GM23338 (cell line): ENCODE data around the gene TSFM. TPM values are rescaled to one million over a fixed set of nuclear protein-coding genes. Genes with fewer than 3 reads are reported as not detected.

ENCODE experiments used
- ATAC-seq: fragments of 200-7000 bp; cut with Tn5 transposase; 3 replicates; pipeline ENCODE4 v1.9.1; 2020
- DNase-seq: peaks from one replicate; pipeline ENCODE4 v3.0.0-alpha.2; 2015; ENCODE audit warnings: low spot score
- H2AFZ ChIP-seq: fragments of 200-600 bp; sonication (generic); 2 replicates; pipeline ENCODE4 v1.8.0; 2016; ENCODE audit warnings: antibody characterized with exemption, mild to moderate bottlenecking, moderate library complexity
- H3F3A ChIP-seq: fragments of 200-600 bp; sonication (generic); replicated peaks from 2 replicates; pipeline ENCODE4 v1.8.0; 2017; ENCODE audit warnings: antibody characterized with exemption, mixed run types, low read depth
- H3K27ac ChIP-seq: fragments of 200-600 bp; sonication (generic); 2 replicates; pipeline ENCODE4 v1.6.1; 2016; ENCODE audit warnings: low read depth
- H3K27me3 ChIP-seq: fragments of 200-600 bp; sonication (generic); 2 replicates; pipeline ENCODE4 v1.8.0; 2016; ENCODE audit warnings: mild to moderate bottlenecking, mixed run types, moderate library complexity; ENCODE audit not compliant: insufficient read depth
- H3K36me3 ChIP-seq: fragments of 200-600 bp; sonication (generic); 2 replicates; pipeline ENCODE4 v1.8.0; 2016; ENCODE audit warnings: mild to moderate bottlenecking; ENCODE audit not compliant: insufficient read depth
- H3K4me1 ChIP-seq: fragments of 200-600 bp; sonication (generic); 2 replicates; pipeline ENCODE4 v1.8.0; 2016; ENCODE audit warnings: mild to moderate bottlenecking, moderate library complexity; ENCODE audit not compliant: insufficient read depth
- H3K4me2 ChIP-seq: fragments of 200-600 bp; sonication (generic); 2 replicates; pipeline ENCODE4 v1.7.1; 2017; ENCODE audit warnings: mixed run types
- H3K4me3 ChIP-seq: fragments of 200-600 bp; sonication (generic); 2 replicates; pipeline ENCODE4 v1.6.1; 2016; ENCODE audit warnings: mixed run types
- H3K79me2 ChIP-seq: fragments of 200-600 bp; sonication (generic); replicated peaks from 2 replicates; pipeline ENCODE4 v1.8.0; 2017; ENCODE audit warnings: mild to moderate bottlenecking; ENCODE audit not compliant: insufficient read depth
- H3K9me2 ChIP-seq: fragments of 200-600 bp; sonication (generic); 2 replicates; pipeline ENCODE4 v1.8.0; 2017; ENCODE audit not compliant: insufficient read depth
- H4K20me1 ChIP-seq: fragments of 200-600 bp; sonication (generic); replicated peaks from 2 replicates; pipeline ENCODE4 v1.8.0; 2017; ENCODE audit warnings: mild to moderate bottlenecking; ENCODE audit not compliant: insufficient read depth
- H3K27ac Mint-ChIP-seq: 2 replicates; pipeline ENCODE4 v1.8.0; 2020; ENCODE audit warnings: inconsistent platforms, mild to moderate bottlenecking, moderate library complexity, mixed read lengths
- H3K27me3 Mint-ChIP-seq: 3 replicates; pipeline ENCODE4 v1.8.0; 2022; ENCODE audit warnings: low read depth, mild to moderate bottlenecking, moderate library complexity, mixed read lengths, inconsistent platforms; ENCODE audit not compliant: insufficient read depth, poor library complexity
- H3K36me3 Mint-ChIP-seq: 3 replicates; pipeline ENCODE4 v1.8.0; 2021; ENCODE audit warnings: low read depth, mild to moderate bottlenecking, inconsistent platforms, moderate library complexity, mixed read lengths
- H3K4me1 Mint-ChIP-seq: 3 replicates; pipeline ENCODE4 v1.8.0; 2020; ENCODE audit warnings: mild to moderate bottlenecking, inconsistent platforms, mixed read lengths
- H3K4me3 Mint-ChIP-seq: 3 replicates; pipeline ENCODE4 v1.8.0; 2021; ENCODE audit warnings: moderate library complexity, mild to moderate bottlenecking, inconsistent platforms, mixed read lengths
- H3K9me3 Mint-ChIP-seq: 3 replicates; pipeline ENCODE4 v1.8.0; 2020; ENCODE audit warnings: moderate library complexity, mild to moderate bottlenecking, inconsistent platforms, mixed read lengths
- CREB1 ChIP-seq: fragments of 250-450 bp; sonication (Bioruptor Pico); IDR thresholded peaks from 2 replicates; pipeline ENCODE4 v1.5.0; 2020; ENCODE audit warnings: low read depth, mild to moderate bottlenecking, moderate library complexity
- EZH2 ChIP-seq: fragments of 200-600 bp; sonication (generic); IDR thresholded peaks from one replicate; pipeline ENCODE4 v1.8.0; 2017; ENCODE audit warnings: antibody characterized with exemption, mild to moderate bottlenecking, low read depth; ENCODE audit not compliant: unreplicated experiment
- EZH2phosphoT487 ChIP-seq: fragments of 200-600 bp; sonication (generic); IDR thresholded peaks from one replicate; pipeline ENCODE4 v1.8.1; 2018; ENCODE audit warnings: antibody characterized with exemption; ENCODE audit not compliant: unreplicated experiment
- JUNB ChIP-seq: IDR thresholded peaks from one replicate; pipeline ENCODE4 v1.6.1; 2016; ENCODE audit warnings: antibody characterized with exemption; ENCODE audit not compliant: unreplicated experiment
- NANOG ChIP-seq: IDR thresholded peaks from 2 replicates; pipeline ENCODE4 v1.6.1; 2016; ENCODE audit warnings: antibody characterized with exemption, borderline replicate concordance
- REST ChIP-seq: IDR thresholded peaks from one replicate; pipeline ENCODE4 v1.6.1; 2018; ENCODE audit warnings: antibody characterized with exemption; ENCODE audit not compliant: unreplicated experiment
- STAT1 ChIP-seq: IDR thresholded peaks from one replicate; pipeline ENCODE4 v1.6.1; 2016; ENCODE audit warnings: antibody characterized with exemption; ENCODE audit not compliant: unreplicated experiment
- ZNF114 ChIP-seq: fragments of 250-450 bp; sonication (Bioruptor Pico); IDR thresholded peaks from 2 replicates; pipeline ENCODE4 v1.5.0; 2020; ENCODE audit warnings: mild to moderate bottlenecking, moderate library complexity
- polyA plus RNA-seq: library from polyadenylated mRNA; unstranded; fragments of >200 nt; fragmentation: Nextera tagmentation; extraction: Ambion mirVana; gene quantifications from 2 replicates; pipeline ENCODE4 v1.2.1, GENCODE V29; 2016
- total RNA-seq: library from RNA; depleted of rRNA; stranded (reverse); fragments of >200 nt; shearing (Covaris generic); gene quantifications from 2 replicates; pipeline ENCODE4 v1.2.3, GENCODE V29; 2014
- TF ChIP-seq, protein P1 (sequence below), 2 experiments: fragments of 200-600 bp in 1 of 2; sonication (generic) in 1 of 2; conservative IDR thresholded peaks; 2 replicates each; pipeline versions ENCODE4 v1.5.1 to v1.6.1; 2016 to 2017; ENCODE audit warnings: antibody characterized with exemption in 2 of 2, low read depth in 2 of 2, mild to moderate bottlenecking in 2 of 2, moderate library complexity in 1 of 2
- TF ChIP-seq, protein P2 (sequence below): fragments of 250-450 bp; sonication (Bioruptor Pico); IDR thresholded peaks from 2 replicates; pipeline ENCODE4 v1.5.0; 2020; ENCODE audit warnings: mild to moderate bottlenecking, moderate library complexity

The TSFM gene
- total and polyA plus RNA-seq, 2 experiments from 2014 or later = 29.5 to 43.1 TPM

DNA sequence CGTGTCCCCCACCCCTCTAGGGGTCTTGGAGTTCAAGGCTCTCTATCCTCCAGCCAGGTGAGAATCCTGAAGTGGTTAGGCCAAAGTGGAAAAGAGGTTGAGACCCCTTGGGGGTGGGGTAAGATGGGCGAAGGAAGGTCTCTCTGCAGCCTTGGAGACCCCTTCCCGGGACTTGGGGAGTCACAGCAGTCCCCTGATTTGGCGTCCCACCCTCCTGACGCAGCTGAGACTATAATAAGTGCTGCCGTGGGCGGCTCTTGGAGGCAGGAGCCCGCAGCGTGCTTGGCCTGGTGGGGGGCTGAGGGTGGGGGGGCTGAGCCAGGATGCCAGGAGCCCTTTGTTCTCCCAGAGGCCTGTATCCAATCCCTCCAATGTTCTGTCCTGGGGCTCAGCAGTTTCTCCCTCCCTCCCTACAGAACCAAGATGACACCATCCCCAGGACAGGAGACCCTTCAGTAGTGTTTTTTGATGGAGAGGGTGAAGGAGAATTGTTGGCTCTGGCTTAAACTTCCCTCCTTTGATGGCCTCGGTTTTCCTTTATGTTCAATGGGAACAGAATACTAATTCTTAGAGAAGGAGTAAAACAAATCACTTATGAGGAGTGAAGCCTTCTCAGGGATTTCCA, 42.6 kb upstream of the TSFM start:
- Histone ChIP-seq H4K20me1 (no peaks in the 10 kb centered on the region), H2AFZ (no peak overlapping the region), H3K79me2 (no peaks in the 10 kb centered on the region), H3K4me3 (no peak overlapping the region), H3K27ac (no peak overlapping the region), H3K36me3 (no peaks in the 10 kb centered on the region), H3F3A (peaks cover 10% of the 10 kb centered on the region), H3K27me3 (peaks cover 89% of the 10 kb centered on the region), H3K4me2 (0 out of 2 replicates have a peak overlapping the region, but pooled peaks have one; percentile 91), H3K4me1 (peaks cover 19% of the 10 kb centered on the region), H3K9me2 (no peaks in the 10 kb centered on the region)
- Mint-ChIP-seq H3K27me3 (peaks cover 72% of the 10 kb centered on the region), H3K4me1 (peaks cover 34% of the 10 kb centered on the region), H3K9me3 (peaks cover 2% of the 10 kb centered on the region), H3K4me3 (no peak overlapping the region), H3K27ac (no peak overlapping the region), H3K36me3 (no peaks in the 10 kb centered on the region; the same call in 2 of the 3 replicates)
- DNase-seq (no peak), ATAC-seq (no peak)
- TF ChIP-seq REST (no peak), JUNB (no peak), STAT1 (no peak), ZNF114 (CRISPR knock-in tag) (no peak), NANOG (no peak), EZH2 (no peak), EZH2phosphoT487 (no peak), CREB1 (CRISPR knock-in tag) (no peak)
- TF ChIP-seq, protein P1, sequence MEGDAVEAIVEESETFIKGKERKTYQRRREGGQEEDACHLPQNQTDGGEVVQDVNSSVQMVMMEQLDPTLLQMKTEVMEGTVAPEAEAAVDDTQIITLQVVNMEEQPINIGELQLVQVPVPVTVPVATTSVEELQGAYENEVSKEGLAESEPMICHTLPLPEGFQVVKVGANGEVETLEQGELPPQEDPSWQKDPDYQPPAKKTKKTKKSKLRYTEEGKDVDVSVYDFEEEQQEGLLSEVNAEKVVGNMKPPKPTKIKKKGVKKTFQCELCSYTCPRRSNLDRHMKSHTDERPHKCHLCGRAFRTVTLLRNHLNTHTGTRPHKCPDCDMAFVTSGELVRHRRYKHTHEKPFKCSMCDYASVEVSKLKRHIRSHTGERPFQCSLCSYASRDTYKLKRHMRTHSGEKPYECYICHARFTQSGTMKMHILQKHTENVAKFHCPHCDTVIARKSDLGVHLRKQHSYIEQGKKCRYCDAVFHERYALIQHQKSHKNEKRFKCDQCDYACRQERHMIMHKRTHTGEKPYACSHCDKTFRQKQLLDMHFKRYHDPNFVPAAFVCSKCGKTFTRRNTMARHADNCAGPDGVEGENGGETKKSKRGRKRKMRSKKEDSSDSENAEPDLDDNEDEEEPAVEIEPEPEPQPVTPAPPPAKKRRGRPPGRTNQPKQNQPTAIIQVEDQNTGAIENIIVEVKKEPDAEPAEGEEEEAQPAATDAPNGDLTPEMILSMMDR (conservative IDR thresholded peaks at IDR 0.05; ENCODE audit: low read depth in 2 of 2) = no peak
- TF ChIP-seq, protein P2, sequence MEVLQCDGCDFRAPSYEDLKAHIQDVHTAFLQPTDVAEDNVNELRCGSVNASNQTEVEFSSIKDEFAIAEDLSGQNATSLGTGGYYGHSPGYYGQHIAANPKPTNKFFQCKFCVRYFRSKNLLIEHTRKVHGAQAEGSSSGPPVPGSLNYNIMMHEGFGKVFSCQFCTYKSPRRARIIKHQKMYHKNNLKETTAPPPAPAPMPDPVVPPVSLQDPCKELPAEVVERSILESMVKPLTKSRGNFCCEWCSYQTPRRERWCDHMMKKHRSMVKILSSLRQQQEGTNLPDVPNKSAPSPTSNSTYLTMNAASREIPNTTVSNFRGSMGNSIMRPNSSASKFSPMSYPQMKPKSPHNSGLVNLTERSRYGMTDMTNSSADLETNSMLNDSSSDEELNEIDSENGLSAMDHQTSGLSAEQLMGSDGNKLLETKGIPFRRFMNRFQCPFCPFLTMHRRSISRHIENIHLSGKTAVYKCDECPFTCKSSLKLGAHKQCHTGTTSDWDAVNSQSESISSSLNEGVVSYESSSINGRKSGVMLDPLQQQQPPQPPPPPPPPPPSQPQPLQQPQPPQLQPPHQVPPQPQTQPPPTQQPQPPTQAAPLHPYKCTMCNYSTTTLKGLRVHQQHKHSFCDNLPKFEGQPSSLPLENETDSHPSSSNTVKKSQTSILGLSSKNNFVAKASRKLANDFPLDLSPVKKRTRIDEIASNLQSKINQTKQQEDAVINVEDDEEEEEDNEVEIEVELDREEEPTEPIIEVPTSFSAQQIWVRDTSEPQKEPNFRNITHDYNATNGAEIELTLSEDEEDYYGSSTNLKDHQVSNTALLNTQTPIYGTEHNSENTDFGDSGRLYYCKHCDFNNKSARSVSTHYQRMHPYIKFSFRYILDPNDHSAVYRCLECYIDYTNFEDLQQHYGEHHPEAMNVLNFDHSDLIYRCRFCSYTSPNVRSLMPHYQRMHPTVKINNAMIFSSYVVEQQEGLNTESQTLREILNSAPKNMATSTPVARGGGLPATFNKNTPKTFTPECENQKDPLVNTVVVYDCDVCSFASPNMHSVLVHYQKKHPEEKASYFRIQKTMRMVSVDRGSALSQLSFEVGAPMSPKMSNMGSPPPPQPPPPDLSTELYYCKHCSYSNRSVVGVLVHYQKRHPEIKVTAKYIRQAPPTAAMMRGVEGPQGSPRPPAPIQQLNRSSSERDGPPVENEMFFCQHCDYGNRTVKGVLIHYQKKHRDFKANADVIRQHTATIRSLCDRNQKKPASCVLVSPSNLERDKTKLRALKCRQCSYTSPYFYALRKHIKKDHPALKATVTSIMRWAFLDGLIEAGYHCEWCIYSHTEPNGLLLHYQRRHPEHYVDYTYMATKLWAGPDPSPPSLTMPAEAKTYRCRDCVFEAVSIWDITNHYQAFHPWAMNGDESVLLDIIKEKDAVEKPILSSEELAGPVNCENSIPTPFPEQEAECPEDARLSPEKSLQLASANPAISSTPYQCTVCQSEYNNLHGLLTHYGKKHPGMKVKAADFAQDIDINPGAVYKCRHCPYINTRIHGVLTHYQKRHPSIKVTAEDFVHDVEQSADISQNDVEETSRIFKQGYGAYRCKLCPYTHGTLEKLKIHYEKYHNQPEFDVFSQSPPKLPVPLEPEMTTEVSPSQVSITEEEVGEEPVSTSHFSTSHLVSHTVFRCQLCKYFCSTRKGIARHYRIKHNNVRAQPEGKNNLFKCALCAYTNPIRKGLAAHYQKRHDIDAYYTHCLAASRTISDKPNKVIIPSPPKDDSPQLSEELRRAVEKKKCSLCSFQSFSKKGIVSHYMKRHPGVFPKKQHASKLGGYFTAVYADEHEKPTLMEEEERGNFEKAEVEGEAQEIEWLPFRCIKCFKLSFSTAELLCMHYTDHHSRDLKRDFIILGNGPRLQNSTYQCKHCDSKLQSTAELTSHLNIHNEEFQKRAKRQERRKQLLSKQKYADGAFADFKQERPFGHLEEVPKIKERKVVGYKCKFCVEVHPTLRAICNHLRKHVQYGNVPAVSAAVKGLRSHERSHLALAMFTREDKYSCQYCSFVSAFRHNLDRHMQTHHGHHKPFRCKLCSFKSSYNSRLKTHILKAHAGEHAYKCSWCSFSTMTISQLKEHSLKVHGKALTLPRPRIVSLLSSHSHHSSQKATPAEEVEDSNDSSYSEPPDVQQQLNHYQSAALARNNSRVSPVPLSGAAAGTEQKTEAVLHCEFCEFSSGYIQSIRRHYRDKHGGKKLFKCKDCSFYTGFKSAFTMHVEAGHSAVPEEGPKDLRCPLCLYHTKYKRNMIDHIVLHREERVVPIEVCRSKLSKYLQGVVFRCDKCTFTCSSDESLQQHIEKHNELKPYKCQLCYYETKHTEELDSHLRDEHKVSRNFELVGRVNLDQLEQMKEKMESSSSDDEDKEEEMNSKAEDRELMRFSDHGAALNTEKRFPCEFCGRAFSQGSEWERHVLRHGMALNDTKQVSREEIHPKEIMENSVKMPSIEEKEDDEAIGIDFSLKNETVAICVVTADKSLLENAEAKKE (CRISPR knock-in tag) = no peak
